Fibroblast of pulmonary artery (primary cell): ENCODE results near the gene SFRP5.

Experiments
- DNase-seq: peaks from one replicate; pipeline ENCODE4 v3.0.0-alpha.2; 2010; ENCODE audit warnings: low read depth
- H3K4me3 ChIP-seq: replicated peaks from 2 replicates; pipeline ENCODE4 v1.5.1; 2011; ENCODE audit warnings: low read depth, mild to moderate bottlenecking, control low read depth, low read length, moderate library complexity
- TF ChIP-seq, protein P1 (sequence below): IDR thresholded peaks from 2 replicates; pipeline ENCODE4 v1.5.1; 2011; ENCODE audit warnings: mild to moderate bottlenecking, control low read depth, low read length, inconsistent platforms; ENCODE audit errors: missing control alignments

The SFRP5 gene

GRCh38 chr10:97812696-97813095, 40.9 kb upstream of the SFRP5 start:
- no peak overlapping the region for H3K4me3 ChIP-seq
- no peak for DNase-seq
- TF ChIP-seq, protein P1, sequence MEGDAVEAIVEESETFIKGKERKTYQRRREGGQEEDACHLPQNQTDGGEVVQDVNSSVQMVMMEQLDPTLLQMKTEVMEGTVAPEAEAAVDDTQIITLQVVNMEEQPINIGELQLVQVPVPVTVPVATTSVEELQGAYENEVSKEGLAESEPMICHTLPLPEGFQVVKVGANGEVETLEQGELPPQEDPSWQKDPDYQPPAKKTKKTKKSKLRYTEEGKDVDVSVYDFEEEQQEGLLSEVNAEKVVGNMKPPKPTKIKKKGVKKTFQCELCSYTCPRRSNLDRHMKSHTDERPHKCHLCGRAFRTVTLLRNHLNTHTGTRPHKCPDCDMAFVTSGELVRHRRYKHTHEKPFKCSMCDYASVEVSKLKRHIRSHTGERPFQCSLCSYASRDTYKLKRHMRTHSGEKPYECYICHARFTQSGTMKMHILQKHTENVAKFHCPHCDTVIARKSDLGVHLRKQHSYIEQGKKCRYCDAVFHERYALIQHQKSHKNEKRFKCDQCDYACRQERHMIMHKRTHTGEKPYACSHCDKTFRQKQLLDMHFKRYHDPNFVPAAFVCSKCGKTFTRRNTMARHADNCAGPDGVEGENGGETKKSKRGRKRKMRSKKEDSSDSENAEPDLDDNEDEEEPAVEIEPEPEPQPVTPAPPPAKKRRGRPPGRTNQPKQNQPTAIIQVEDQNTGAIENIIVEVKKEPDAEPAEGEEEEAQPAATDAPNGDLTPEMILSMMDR, result no peak

- TF ChIP-seq, protein P1, result no peak
- H3K4me3 ChIP-seq, result no peak overlapping the region
- DNase-seq, result no peak
Observed at GRCh38 chr10:97811958-97812357, 40.2 kb upstream of the SFRP5 start.

- TF ChIP-seq, protein P1, result no peak
- H3K4me3 ChIP-seq, result no peak overlapping the region
- peak; percentile 5 for DNase-seq
Observed at GRCh38 chr10:97810446-97810845, 38.6 kb upstream of the SFRP5 start.

DNA sequence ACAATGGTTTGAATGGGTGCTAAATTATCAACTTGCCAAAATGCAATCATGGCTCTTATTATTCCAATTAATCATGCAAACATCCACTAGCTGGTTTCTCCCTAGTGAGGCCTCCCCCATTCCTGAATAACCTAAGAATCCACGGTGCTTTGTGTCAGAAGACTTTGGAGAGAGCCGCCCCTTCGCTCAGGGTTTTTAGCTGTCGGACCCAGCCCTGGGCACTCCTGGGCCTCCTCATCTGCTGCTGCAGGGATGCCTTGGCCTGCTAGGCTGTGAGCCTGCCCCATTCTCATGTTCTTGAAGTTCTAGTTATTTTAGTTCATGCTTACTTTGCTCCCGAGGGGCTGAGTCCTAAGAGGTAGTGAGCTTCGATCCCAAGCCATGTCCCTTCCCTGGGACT, 34.1 kb upstream of the SFRP5 start:
- TF ChIP-seq, protein P1, result no peak
- no peak for DNase-seq
- H3K4me3 ChIP-seq, result no peak overlapping the region

GRCh38 chr10:97805096-97805884, 33.5 kb upstream of the SFRP5 start:
- TF ChIP-seq, protein P1, result no peak
- no peak overlapping the region for H3K4me3 ChIP-seq
- no peak for DNase-seq

DNA sequence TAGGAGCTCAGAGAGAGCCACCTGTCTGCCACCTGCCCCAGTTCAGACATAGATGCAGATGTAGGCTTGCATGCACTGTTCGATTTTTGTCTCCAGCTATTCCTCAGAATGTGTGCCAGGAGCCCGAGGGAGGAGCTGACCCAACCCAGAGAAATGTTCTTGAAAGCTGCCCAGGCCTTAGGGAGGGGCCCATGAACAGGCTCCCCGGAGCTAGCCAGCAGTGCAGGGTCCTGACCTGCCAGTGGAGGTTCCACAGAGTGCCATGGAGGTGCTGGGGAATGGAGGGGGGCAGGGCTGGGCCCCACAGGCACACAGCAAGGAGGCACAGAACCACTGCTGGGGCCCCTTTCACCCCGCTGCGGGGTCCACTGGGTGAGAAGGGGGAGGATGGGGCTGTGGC, 29.6 kb upstream of the SFRP5 start:
- H3K4me3 ChIP-seq, result no peak overlapping the region
- no peak for DNase-seq
- TF ChIP-seq, protein P1, result no peak

DNA sequence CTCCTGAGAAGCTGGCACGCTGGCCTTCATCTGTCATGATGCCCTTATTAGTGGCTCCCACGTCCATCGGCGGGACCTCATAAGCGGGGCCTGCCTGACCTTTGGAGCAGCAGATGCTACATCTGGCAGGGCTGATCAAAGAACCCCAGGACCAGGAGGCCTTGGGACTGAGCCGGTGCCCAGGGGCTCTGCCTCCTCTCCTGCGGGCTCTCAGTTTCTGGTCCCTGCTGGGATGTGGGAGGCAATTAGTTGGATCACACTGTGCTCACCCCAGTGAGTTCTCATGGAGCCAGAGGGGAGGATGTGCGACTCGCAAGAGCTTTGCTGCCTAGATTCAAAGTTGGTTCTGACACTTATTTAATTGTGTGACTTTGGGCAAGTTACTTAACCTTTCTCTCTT, 28.7 kb upstream of the SFRP5 start:
- TF ChIP-seq, protein P1, result no peak
- no peak overlapping the region for H3K4me3 ChIP-seq
- no peak for DNase-seq
